ENCODE data around the gene SNRPA1.

Gene SNRPA1

GRCh38 chr15:101242160-101242998, 52.7 kb downstream of the SNRPA1 start:
- no peak for DNase-seq (ENCODE audit: low spot score)

GRCh38 chr15:101240358-101240757, 54.7 kb downstream of the SNRPA1 start:
- no peak for DNase-seq (ENCODE audit: low spot score)

GRCh38 chr15:101239724-101240136, 55.3 kb downstream of the SNRPA1 start:
- no peak for DNase-seq (ENCODE audit: low spot score)

- no peak for DNase-seq (ENCODE audit: low spot score)
Observed at GRCh38 chr15:101237251-101237650, 57.8 kb downstream of the SNRPA1 start.

GRCh38 chr15:101233651-101234280, 61.3 kb downstream of the SNRPA1 start:
- no peak for DNase-seq (ENCODE audit: low spot score)

GRCh38 chr15:101232677-101233076, 62.4 kb downstream of the SNRPA1 start:
- no peak for DNase-seq (ENCODE audit: low spot score)
